HFFc6 (cell line): Measurements from ENCODE around the gene LHB. TPM values are rescaled to one million over a fixed set of nuclear protein-coding genes. Genes with fewer than 3 reads are reported as not detected.

ENCODE experiments used
- DNase-seq: peaks from one replicate; pipeline ENCODE4 v3.0.0-alpha.2; 2018
- H3K27ac Mint-ChIP-seq: 2 replicates; pipeline ENCODE4 v1.8.0; 2020; ENCODE audit warnings: mild to moderate bottlenecking, mixed read lengths
- H3K27me3 Mint-ChIP-seq: 2 replicates; pipeline ENCODE4 v1.8.0; 2021; ENCODE audit warnings: mild to moderate bottlenecking, moderate library complexity, mixed read lengths; ENCODE audit not compliant: insufficient read depth
- H3K36me3 Mint-ChIP-seq: 2 replicates; pipeline ENCODE4 v1.8.0; 2021; ENCODE audit warnings: low read depth, mixed read lengths
- H3K4me1 Mint-ChIP-seq: 2 replicates; pipeline ENCODE4 v1.8.0; 2020; ENCODE audit warnings: low read depth, mixed read lengths
- H3K4me3 Mint-ChIP-seq: 2 replicates; pipeline ENCODE4 v1.8.0; 2020; ENCODE audit warnings: mild to moderate bottlenecking, moderate library complexity, mixed read lengths
- H3K9me3 Mint-ChIP-seq: 2 replicates; pipeline ENCODE4 v1.8.0; 2020; ENCODE audit warnings: mild to moderate bottlenecking, mixed read lengths
- total RNA-seq, 6 experiments: library from RNA; stranded (reverse); fragmentation: NEBNext Ultra II Directional; extraction: Animal tissue kit (Norgen Biotek cat#: 25700); gene quantifications; 2 replicates in 1 of 6; 3 replicates in 5 of 6; pipeline ENCODE4 v1.2.3, GENCODE V29; 2021
- TF ChIP-seq, protein P1 (sequence below): fragments of 200-600 bp; sonication (generic); IDR thresholded peaks from 2 replicates; pipeline ENCODE4 v1.5.0; 2021; ENCODE audit warnings: antibody characterized with exemption, mild to moderate bottlenecking

LHB gene
- total RNA-seq, 6 experiments from 2014 or later, result 0.46 TPM; not detected in 5

DNA sequence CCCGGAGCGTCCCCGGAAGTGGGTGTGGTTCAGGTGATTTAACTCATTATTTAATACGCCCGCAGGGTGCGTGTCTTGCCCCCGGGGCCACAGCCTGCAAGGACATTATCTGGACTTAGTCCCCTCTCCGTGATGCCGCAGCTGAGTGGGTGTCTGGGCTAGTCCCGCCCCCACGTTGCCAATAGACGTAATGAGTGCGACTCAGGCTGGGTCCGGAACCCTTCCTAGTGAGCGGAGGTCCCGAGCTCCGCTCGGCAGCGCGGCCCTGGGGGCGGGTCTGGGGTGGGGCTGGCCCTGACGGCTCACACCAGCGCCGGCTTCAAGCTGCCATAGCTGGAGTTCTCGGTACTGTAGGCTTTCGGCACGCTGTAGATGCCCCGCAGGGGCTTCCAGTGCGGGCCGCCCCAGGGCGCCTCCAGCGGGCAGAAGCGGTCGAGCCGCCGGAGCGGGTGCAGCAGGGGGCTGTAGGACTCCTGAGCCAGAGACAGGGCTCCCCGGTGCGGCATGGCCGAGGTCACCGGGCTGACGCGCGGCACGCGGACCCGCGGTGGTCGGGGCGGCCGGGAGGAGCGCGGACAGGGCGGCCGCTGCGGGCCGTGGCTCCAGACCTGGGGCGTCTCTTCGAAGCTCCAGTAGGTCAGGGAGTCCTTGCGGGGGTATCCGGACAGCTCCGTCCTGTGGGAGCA, 918 bp upstream of the LHB start:
- Mint-ChIP-seq H3K4me1 (peaks cover 31% of the 10 kb centered on the region), H3K27me3 (no peaks in the 10 kb centered on the region; the same call in none of the 2 replicates), H3K27ac (no peak overlapping the region), H3K4me3 (peak overlapping the region; percentile 80), H3K36me3 (peaks cover 17% of the 10 kb centered on the region; the same call in 1 of the 2 replicates), H3K9me3 (no peaks in the 10 kb centered on the region)
- peak; percentile 22 for DNase-seq
- TF ChIP-seq, protein P1, sequence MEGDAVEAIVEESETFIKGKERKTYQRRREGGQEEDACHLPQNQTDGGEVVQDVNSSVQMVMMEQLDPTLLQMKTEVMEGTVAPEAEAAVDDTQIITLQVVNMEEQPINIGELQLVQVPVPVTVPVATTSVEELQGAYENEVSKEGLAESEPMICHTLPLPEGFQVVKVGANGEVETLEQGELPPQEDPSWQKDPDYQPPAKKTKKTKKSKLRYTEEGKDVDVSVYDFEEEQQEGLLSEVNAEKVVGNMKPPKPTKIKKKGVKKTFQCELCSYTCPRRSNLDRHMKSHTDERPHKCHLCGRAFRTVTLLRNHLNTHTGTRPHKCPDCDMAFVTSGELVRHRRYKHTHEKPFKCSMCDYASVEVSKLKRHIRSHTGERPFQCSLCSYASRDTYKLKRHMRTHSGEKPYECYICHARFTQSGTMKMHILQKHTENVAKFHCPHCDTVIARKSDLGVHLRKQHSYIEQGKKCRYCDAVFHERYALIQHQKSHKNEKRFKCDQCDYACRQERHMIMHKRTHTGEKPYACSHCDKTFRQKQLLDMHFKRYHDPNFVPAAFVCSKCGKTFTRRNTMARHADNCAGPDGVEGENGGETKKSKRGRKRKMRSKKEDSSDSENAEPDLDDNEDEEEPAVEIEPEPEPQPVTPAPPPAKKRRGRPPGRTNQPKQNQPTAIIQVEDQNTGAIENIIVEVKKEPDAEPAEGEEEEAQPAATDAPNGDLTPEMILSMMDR, result peak; percentile 72

- Mint-ChIP-seq H3K36me3 (peaks cover 17% of the 10 kb centered on the region), H3K4me3 (no peak overlapping the region), H3K4me1 (peaks cover 22% of the 10 kb centered on the region), H3K27ac (no peak overlapping the region), H3K27me3 (no peaks in the 10 kb centered on the region; the same call in none of the 2 replicates), H3K9me3 (no peaks in the 10 kb centered on the region)
- TF ChIP-seq, protein P1, result no peak
- no peak for DNase-seq
Observed at GRCh38 chr19:49016067-49016839, 638 bp downstream of the LHB start.

GRCh38 chr19:49014870-49015255, 2.0 kb downstream of the LHB start:
- H3K9me3 Mint-ChIP-seq, result no peaks in the 10 kb centered on the region
- DNase-seq, result no peak
- H3K4me3 Mint-ChIP-seq, result no peak overlapping the region
- no peaks in the 10 kb centered on the region; the same call in none of the 2 replicates for H3K27me3 Mint-ChIP-seq
- TF ChIP-seq, protein P1, result no peak
- H3K4me1 Mint-ChIP-seq, result peaks cover 12% of the 10 kb centered on the region
- H3K36me3 Mint-ChIP-seq, result peaks cover 23% of the 10 kb centered on the region
- no peak overlapping the region for H3K27ac Mint-ChIP-seq

GRCh38 chr19:49014123-49014869, 2.6 kb downstream of the LHB start:
- Mint-ChIP-seq H3K4me3 (no peak overlapping the region), H3K9me3 (no peaks in the 10 kb centered on the region), H3K27ac (no peak overlapping the region), H3K4me1 (peaks cover 10% of the 10 kb centered on the region), H3K27me3 (no peaks in the 10 kb centered on the region; the same call in none of the 2 replicates), H3K36me3 (peaks cover 23% of the 10 kb centered on the region)
- TF ChIP-seq, protein P1, result no peak
- no peak for DNase-seq

GRCh38 chr19:49011194-49011593, 5.7 kb downstream of the LHB start:
- Mint-ChIP-seq H3K9me3 (no peaks in the 10 kb centered on the region), H3K27ac (no peak overlapping the region), H3K36me3 (peaks cover 27% of the 10 kb centered on the region), H3K4me1 (no peaks in the 10 kb centered on the region), H3K4me3 (no peak overlapping the region), H3K27me3 (peaks cover 1% of the 10 kb centered on the region)
- TF ChIP-seq, protein P1, result no peak
- DNase-seq, result no peak
